NCI-H82 (cell line): ENCODE data around the gene CMTM8.

Source experiments
- DNase-seq: peaks from one replicate; lab custom pipeline; 2025; lab: John Stamatoyannopoulos, UW

CMTM8 gene

DNA sequence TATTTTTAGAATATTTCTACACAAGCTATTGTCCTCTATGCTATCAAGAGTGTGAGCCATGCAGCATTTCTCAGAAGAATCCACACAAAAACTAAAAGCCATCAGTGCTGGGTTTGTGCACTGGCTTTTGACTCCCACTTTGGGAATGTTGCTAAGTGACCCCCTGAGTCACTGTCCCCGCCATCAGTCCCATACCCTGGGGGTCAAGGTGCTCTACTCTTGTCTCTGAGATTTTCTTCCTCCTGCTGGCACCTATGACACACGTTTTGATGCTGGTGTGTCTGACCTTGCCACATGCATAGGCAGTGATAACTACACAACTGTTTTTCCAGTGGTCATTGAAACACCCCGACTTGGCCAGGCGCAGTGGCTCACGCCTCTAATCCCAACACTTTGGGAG lies 173.0 kb downstream of the CMTM8 start:
- no peak for DNase-seq

GRCh38 chr3:32412887-32413286 lies 174.4 kb downstream of the CMTM8 start:
- peak; percentile 22 for DNase-seq

GRCh38 chr3:32413845-32414521 lies 175.5 kb downstream of the CMTM8 start:
- peak; percentile 4 for DNase-seq

DNA sequence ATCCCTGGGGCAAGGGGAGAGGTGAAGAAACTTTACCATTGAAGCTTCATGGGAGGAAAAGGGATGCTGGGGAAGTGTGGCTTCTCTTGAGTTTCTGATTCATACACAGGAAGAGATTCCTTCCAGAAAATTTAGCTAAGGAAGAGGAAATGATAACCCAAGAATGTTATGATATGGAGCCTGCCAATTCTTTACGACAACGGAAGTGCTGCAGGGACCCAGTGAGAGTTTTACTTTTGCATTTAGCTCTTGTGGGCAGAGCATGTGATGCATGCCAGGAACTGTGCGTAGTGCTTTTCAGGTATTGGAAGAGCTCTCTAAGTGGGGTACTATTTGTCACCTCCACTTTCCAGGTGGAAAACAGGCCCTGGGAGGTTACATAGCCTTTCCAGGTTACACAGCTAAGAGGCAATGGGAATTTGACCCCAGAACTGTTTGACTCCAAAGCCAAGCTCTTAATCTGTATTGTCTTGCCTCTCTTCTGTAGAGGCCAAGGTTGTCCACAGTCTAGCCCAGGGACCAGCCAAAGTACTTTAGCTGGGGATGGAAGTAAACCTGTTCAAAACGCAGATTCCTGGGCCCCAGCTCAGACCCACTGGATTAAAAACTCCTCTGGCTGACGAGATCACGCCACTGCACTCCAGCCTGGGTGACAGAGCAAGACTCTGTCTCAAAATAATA lies 176.2 kb downstream of the CMTM8 start:
- DNase-seq: no peak

DNA sequence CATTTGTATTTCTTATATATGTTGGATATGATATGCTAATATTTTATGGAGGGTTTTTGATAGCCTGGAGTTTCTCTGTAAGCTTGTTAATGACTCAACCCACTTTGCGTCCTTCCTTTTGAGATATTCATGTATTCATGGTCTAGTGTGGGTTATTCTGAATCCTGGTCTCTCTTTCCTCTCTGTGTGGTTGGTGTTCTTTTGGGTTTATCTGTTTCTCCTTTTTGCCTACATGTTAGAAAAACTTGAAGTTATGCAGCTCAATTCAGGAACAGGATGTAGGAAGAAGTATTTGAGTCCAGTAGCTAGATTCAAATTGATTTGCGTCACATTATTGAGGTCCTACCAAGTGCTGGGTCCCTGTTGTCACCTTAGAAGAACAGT lies 181.3 kb downstream of the CMTM8 start:
- no peak for DNase-seq
